Dendritic cell treated with granulocyte-macrophage colony-stimulating factor and Interleukin-4, amounts not matched to agents 40 ng/mL and 50 ng/mL, for 4 days (primary cell): ENCODE results near the gene C19orf38.

ENCODE experiments used
- H3K27ac Mint-ChIP-seq: one replicate; pipeline ENCODE4 v1.8.0; 2022; ENCODE audit warnings: mild to moderate bottlenecking, mixed read lengths
- H3K27me3 Mint-ChIP-seq: one replicate; pipeline ENCODE4 v1.8.0; 2022; ENCODE audit warnings: mild to moderate bottlenecking, mixed read lengths
- H3K36me3 Mint-ChIP-seq: one replicate; pipeline ENCODE4 v1.8.0; 2022; ENCODE audit warnings: low read depth, mixed read lengths
- H3K4me1 Mint-ChIP-seq: one replicate; pipeline ENCODE4 v1.8.0; 2022; ENCODE audit warnings: low read depth, mixed read lengths
- H3K4me3 Mint-ChIP-seq: one replicate; pipeline ENCODE4 v1.8.0; 2022; ENCODE audit warnings: mild to moderate bottlenecking, moderate library complexity, mixed read lengths
- H3K9me3 Mint-ChIP-seq: one replicate; pipeline ENCODE4 v1.8.0; 2022; ENCODE audit warnings: mixed read lengths
- intact Hi-C: fragments of 100-400 bp; cut with micrococcal nuclease; formaldehyde crosslinking; loops from one replicate; pipeline ENCODE4 v1.15.0; 2022

The C19orf38 gene

GRCh38 chr19:10848230-10848856, at the start of gene C19orf38:
TSS of gene C19orf38 (plus strand) at chr19:10848415. CDS start at chr19:10848509, 94 bp downstream.
- Mint-ChIP-seq H3K9me3 (no peaks in the 10 kb centered on the region), H3K36me3 (peaks cover 27% of the 10 kb centered on the region), H3K27ac (peak within 1 kb of the TSS; percentile 87), H3K4me3 (peak within 1 kb of the TSS; percentile 78), H3K27me3 (no peaks in the 10 kb centered on the region), H3K4me1 (peaks cover 43% of the 10 kb centered on the region)
- intact Hi-C loops: no loop called here

GRCh38 chr19:10800488-10800887, 47.7 kb upstream of the C19orf38 start:
- Mint-ChIP-seq H3K9me3 (no peaks in the 10 kb centered on the region), H3K36me3 (peaks cover 100% of the 10 kb centered on the region), H3K27me3 (no peaks in the 10 kb centered on the region), H3K27ac (no peak overlapping the region), H3K4me1 (peaks cover 23% of the 10 kb centered on the region), H3K4me3 (no peak overlapping the region)
- intact Hi-C loops: no loop called here

GRCh38 chr19:10802479-10802878, 45.7 kb upstream of the C19orf38 start:
- H3K27me3 Mint-ChIP-seq: no peaks in the 10 kb centered on the region
- H3K4me3 Mint-ChIP-seq: no peak overlapping the region
- no peak overlapping the region for H3K27ac Mint-ChIP-seq
- intact Hi-C loops: no loop called here
- H3K4me1 Mint-ChIP-seq: peaks cover 28% of the 10 kb centered on the region
- H3K9me3 Mint-ChIP-seq: no peaks in the 10 kb centered on the region
- H3K36me3 Mint-ChIP-seq: peaks cover 89% of the 10 kb centered on the region

- Mint-ChIP-seq H3K36me3 (peaks cover 89% of the 10 kb centered on the region), H3K27ac (peak overlapping the region; percentile 68), H3K9me3 (no peaks in the 10 kb centered on the region)
Observed at GRCh38 chr19:10803252-10803651, 45.0 kb upstream of the C19orf38 start.

GRCh38 chr19:10805065-10805757, 43.0 kb upstream of the C19orf38 start:
- Mint-ChIP-seq H3K27me3 (no peaks in the 10 kb centered on the region), H3K4me3 (no peak overlapping the region), H3K27ac (peak overlapping the region; percentile 68), H3K36me3 (peaks cover 89% of the 10 kb centered on the region), H3K4me1 (peaks cover 54% of the 10 kb centered on the region), H3K9me3 (no peaks in the 10 kb centered on the region)
- intact Hi-C loops: no loop called here

More at GRCh38 chr19:10803252-10803651, 45.0 kb upstream of the C19orf38 start:
- intact Hi-C loops: no loop called here
- H3K4me1 Mint-ChIP-seq: peaks cover 34% of the 10 kb centered on the region
- H3K27me3 Mint-ChIP-seq: no peaks in the 10 kb centered on the region
- H3K4me3 Mint-ChIP-seq: no peak overlapping the region

GRCh38 chr19:10805758-10806247, 42.4 kb upstream of the C19orf38 start:
- Mint-ChIP-seq H3K27me3 (no peaks in the 10 kb centered on the region), H3K27ac (peak overlapping the region; percentile 68), H3K9me3 (no peaks in the 10 kb centered on the region), H3K4me3 (no peak overlapping the region), H3K4me1 (peaks cover 60% of the 10 kb centered on the region), H3K36me3 (peaks cover 89% of the 10 kb centered on the region)
- intact Hi-C loops: no loop called here

- H3K4me1 Mint-ChIP-seq: peaks cover 84% of the 10 kb centered on the region
- intact Hi-C loops: no loop called here
- H3K4me3 Mint-ChIP-seq: peak overlapping the region; percentile 40
- H3K9me3 Mint-ChIP-seq: no peaks in the 10 kb centered on the region
- H3K27me3 Mint-ChIP-seq: no peaks in the 10 kb centered on the region
- H3K27ac Mint-ChIP-seq: peak overlapping the region; percentile 93
- H3K36me3 Mint-ChIP-seq: peaks cover 88% of the 10 kb centered on the region
Observed at GRCh38 chr19:10808937-10809649, 39.1 kb upstream of the C19orf38 start.

GRCh38 chr19:10809651-10810285, 38.4 kb upstream of the C19orf38 start:
- Mint-ChIP-seq H3K4me3 (peak overlapping the region; percentile 40), H3K27me3 (no peaks in the 10 kb centered on the region), H3K4me1 (peaks cover 84% of the 10 kb centered on the region), H3K27ac (peak overlapping the region; percentile 93), H3K9me3 (no peaks in the 10 kb centered on the region), H3K36me3 (peaks cover 88% of the 10 kb centered on the region)
- intact Hi-C loops: no loop called here

- intact Hi-C loops: loop anchor here (2.0 kb wide), 1 partner anchor 27 kb away; no protein-coding TSS in a partner anchor
- Mint-ChIP-seq H3K4me1 (peaks cover 80% of the 10 kb centered on the region), H3K27me3 (no peaks in the 10 kb centered on the region), H3K4me3 (no peak overlapping the region), H3K36me3 (peaks cover 91% of the 10 kb centered on the region), H3K27ac (peak overlapping the region; percentile 93), H3K9me3 (no peaks in the 10 kb centered on the region)
Observed at GRCh38 chr19:10811391-10812111, 36.7 kb upstream of the C19orf38 start.

- Mint-ChIP-seq H3K4me1 (peaks cover 80% of the 10 kb centered on the region), H3K27me3 (no peaks in the 10 kb centered on the region), H3K9me3 (no peaks in the 10 kb centered on the region), H3K36me3 (peaks cover 97% of the 10 kb centered on the region), H3K27ac (peak overlapping the region; percentile 93), H3K4me3 (no peak overlapping the region)
- intact Hi-C loops: loop anchor here (2.0 kb wide), 1 partner anchor 27 kb away; no protein-coding TSS in a partner anchor
Observed at GRCh38 chr19:10812196-10812595, 36.0 kb upstream of the C19orf38 start.

GRCh38 chr19:10812902-10813404, 35.3 kb upstream of the C19orf38 start:
- intact Hi-C loops: loop anchor here (2.0 kb wide), 1 partner anchor 28 kb away; no protein-coding TSS in a partner anchor
- Mint-ChIP-seq H3K9me3 (no peaks in the 10 kb centered on the region), H3K4me3 (no peak overlapping the region), H3K27ac (peak overlapping the region; percentile 93), H3K36me3 (peaks cover 99% of the 10 kb centered on the region), H3K4me1 (peaks cover 77% of the 10 kb centered on the region), H3K27me3 (no peaks in the 10 kb centered on the region)

GRCh38 chr19:10815007-10815536, 33.1 kb upstream of the C19orf38 start:
- Mint-ChIP-seq H3K4me3 (no peak overlapping the region), H3K36me3 (peaks cover 99% of the 10 kb centered on the region), H3K27me3 (no peaks in the 10 kb centered on the region), H3K9me3 (no peaks in the 10 kb centered on the region), H3K4me1 (peaks cover 56% of the 10 kb centered on the region), H3K27ac (peak overlapping the region; percentile 93)
- intact Hi-C loops: no loop called here
